Caki2 (cell line): ENCODE data around the gene CCL11. TPM values are rescaled to one million over a fixed set of nuclear protein-coding genes. Genes with fewer than 3 reads are reported as not detected.
A peak's percentile ranks its signal among the peaks of the same experiment; 100 is the strongest.
"Not testable (repeated sequence)": the region's sequence is repeated elsewhere in the genome, so short reads cannot be mapped to it uniquely, and the experiment has no call there.

Source experiments
- DNase-seq: peaks from one replicate; pipeline ENCODE4 v3.0.0-alpha.2; 2015; ENCODE audit warnings: low read depth
- in situ Hi-C: cut with HindIII; loops from 2 replicates; pipeline ENCODE4 v1.10.0; 2016; ENCODE audit warnings: low sequenced_read_pairs, low pct_unique_long_range_greater_than_20kb, mixed read lengths
- total RNA-seq: library from RNA; depleted of rRNA; stranded (reverse); fragments of >200 nt; shearing (Covaris generic); gene quantifications from 2 replicates; pipeline ENCODE4 v1.2.3, GENCODE V29; 2014; ENCODE audit warnings: low replicate concordance

The CCL11 gene
- total RNA-seq, 1 experiment from 2014 or later = not detected

- in situ Hi-C loops = no loop called here
- no peak for DNase-seq
These were observed 15.3 kb downstream of the CCL11 start for GRCh38 chr17:34300652-34301370.

GRCh38 chr17:34301986-34302385 is 16.4 kb downstream of the CCL11 start:
- DNase-seq = no peak
- in situ Hi-C loops = no loop called here

GRCh38 chr17:34302636-34303035 is 17.1 kb downstream of the CCL11 start:
- no peak for DNase-seq
- in situ Hi-C loops = no loop called here

- no peak for DNase-seq
- in situ Hi-C loops = no loop called here
These were observed 18.1 kb downstream of the CCL11 start for GRCh38 chr17:34303606-34304005.

GRCh38 chr17:34305061-34305460 is 19.5 kb downstream of the CCL11 start:
- in situ Hi-C loops = no loop called here
- no peak for DNase-seq

GRCh38 chr17:34305606-34306005 is 20.1 kb downstream of the CCL11 start:
- DNase-seq = no peak
- in situ Hi-C loops = no loop called here

- in situ Hi-C loops = no loop called here
These were observed 20.9 kb downstream of the CCL11 start for GRCh38 chr17:34306466-34306865.

GRCh38 chr17:34307110-34307509 is 21.6 kb downstream of the CCL11 start:
- in situ Hi-C loops = no loop called here
- DNase-seq = no peak

More at GRCh38 chr17:34306466-34306865, 20.9 kb downstream of the CCL11 start:
- peak; percentile 46 for DNase-seq

- in situ Hi-C loops = no loop called here
- DNase-seq = no peak
These were observed 22.8 kb downstream of the CCL11 start for GRCh38 chr17:34308371-34308770.

- in situ Hi-C loops = no loop called here
- no peak for DNase-seq
These were observed 25.7 kb downstream of the CCL11 start for GRCh38 chr17:34311291-34311690.

GRCh38 chr17:34312080-34312479 is 26.5 kb downstream of the CCL11 start:
- in situ Hi-C loops = no loop called here
- DNase-seq = no peak

- in situ Hi-C loops = no loop called here
- DNase-seq = no peak
These were observed 27.6 kb downstream of the CCL11 start for GRCh38 chr17:34313164-34313563.

GRCh38 chr17:34314279-34314678 is 28.7 kb downstream of the CCL11 start:
- no peak for DNase-seq
- in situ Hi-C loops = no loop called here

GRCh38 chr17:34318474-34318873 is 32.9 kb downstream of the CCL11 start:
- in situ Hi-C loops = no loop called here
- DNase-seq = no peak

- in situ Hi-C loops = no loop called here
- DNase-seq = no peak
These were observed 33.5 kb downstream of the CCL11 start, which contains the start of gene CCL8 for GRCh38 chr17:34319039-34319483. CCL8 (plus strand) TSS chr17:34319435; CDS start chr17:34319502, 67 bp downstream.

- in situ Hi-C loops = no loop called here
- no peak for DNase-seq
These were observed 36.4 kb downstream of the CCL11 start for GRCh38 chr17:34321964-34322363.

- in situ Hi-C loops, DNase-seq: not testable (repeated sequence)
These were observed 42.0 kb downstream of the CCL11 start for GRCh38 chr17:34327580-34327979.

GRCh38 chr17:34337701-34338100 is 52.2 kb downstream of the CCL11 start:
- in situ Hi-C loops = no loop called here
- no peak for DNase-seq
